ENCODE results near the gene NR2F1.

Gene NR2F1

DNA sequence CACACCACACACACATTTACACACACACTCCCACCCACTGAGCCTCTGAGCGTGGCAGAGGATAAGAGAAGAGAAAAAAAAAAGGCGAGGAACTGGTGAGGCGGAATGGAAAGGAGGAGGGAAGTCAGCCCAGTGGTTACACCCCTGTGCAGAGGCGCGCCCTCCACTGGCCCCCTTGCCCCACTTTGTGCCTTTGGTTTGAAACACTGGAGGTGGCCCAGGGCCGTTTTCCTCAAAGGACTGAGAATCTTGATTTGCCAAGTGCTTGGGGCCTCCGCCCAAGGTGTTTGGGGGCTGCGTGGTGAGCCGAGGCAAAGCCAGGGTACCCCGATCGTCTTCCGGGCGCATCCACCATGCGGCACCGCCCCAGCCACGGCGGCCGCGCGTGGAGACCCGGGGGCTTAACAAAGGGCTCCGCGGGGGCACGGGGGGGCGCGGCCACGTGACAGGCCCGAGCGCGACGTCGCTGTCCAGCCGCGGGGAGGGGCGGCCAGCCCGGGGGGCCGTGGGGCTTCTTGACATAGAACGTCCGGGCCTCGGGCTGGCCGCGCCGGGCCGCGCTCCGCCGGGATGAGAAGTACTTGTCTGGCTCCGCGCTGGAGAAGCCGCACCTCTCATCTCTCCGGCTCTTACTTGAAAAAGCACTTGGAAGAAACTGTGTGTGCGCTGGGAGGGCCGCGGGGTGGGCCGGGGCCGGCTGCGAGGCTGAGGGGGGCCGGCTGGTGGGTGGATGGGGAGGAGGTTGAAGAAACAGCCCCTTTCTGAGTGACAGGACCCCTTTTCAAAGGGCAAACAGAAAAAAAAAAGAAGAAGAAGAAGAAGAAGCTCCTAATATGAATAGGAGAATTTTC lies 21.0 kb downstream of the NR2F1 start:
- no peak overlapping the region for H3K27ac ChIP-seq
- TF ChIP-seq ZFX (IDR thresholded peaks at IDR 0.05; ENCODE audit: borderline replicate concordance), result no peak
- TF ChIP-seq, protein P1, sequence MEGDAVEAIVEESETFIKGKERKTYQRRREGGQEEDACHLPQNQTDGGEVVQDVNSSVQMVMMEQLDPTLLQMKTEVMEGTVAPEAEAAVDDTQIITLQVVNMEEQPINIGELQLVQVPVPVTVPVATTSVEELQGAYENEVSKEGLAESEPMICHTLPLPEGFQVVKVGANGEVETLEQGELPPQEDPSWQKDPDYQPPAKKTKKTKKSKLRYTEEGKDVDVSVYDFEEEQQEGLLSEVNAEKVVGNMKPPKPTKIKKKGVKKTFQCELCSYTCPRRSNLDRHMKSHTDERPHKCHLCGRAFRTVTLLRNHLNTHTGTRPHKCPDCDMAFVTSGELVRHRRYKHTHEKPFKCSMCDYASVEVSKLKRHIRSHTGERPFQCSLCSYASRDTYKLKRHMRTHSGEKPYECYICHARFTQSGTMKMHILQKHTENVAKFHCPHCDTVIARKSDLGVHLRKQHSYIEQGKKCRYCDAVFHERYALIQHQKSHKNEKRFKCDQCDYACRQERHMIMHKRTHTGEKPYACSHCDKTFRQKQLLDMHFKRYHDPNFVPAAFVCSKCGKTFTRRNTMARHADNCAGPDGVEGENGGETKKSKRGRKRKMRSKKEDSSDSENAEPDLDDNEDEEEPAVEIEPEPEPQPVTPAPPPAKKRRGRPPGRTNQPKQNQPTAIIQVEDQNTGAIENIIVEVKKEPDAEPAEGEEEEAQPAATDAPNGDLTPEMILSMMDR (IDR thresholded peaks at IDR 0.05), result no peak

DNA sequence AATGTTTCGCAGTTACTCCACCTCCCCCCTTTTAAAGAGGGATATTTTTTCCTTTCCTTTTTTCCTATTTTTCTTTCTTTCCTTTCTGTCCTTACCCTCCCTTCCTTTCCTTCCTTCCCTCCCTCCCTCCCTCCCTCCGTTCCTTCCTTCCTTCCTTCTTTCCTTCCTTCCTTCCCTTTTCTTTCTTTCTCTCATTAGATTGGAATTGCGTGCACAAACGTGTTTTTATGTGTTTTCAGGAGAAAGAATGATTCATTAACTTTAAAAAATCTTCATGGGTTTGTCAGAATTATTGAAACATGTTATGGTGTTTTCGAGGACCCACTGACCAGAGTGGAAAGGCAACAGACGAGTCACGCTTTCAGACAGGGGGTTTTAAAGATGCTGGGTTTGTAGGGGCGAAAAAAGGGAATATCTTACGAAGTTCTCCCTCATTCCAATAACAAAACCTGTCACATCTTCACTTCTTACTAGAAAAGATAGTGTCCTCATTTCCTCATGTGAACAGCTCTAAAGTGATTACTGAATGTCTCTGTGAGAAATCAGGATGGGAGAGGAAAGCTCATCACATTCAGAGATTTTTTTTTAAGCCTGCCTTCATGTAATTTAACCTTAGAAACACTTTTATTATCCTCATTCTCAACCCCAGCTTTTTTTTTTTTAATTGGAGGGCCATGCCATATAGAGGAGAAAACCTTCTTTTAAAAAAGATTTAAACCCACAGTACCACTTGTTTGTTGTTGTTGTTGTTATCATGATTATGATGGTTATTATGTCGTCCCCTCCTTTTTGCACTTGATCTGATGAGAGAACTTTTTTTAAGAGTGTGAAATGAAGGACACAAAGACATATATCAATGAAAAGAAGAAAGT lies 21.9 kb downstream of the NR2F1 start:
- H3K27ac ChIP-seq, result no peak overlapping the region
- no peak for TF ChIP-seq ZFX (IDR thresholded peaks at IDR 0.05; ENCODE audit: borderline replicate concordance)
- TF ChIP-seq, protein P1 (IDR thresholded peaks at IDR 0.05), result no peak

DNA sequence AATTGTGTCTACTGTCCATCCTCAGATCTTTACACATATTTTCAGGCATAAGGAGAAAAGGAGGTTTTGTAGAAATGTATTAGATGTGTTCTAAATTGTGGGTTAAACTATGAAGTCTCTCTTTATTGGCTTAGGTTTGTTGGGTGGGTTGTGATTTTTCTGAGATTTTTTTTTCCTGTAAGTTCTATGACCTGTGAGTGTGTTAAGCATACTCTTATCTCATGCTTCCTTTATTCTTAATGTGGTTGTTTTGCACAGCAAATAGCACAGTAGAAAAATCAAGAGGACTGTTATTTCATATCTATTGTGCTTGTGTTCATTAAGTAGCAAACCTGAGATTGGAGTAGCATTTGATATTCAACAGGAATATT lies 23.3 kb downstream of the NR2F1 start:
- H3K27ac ChIP-seq, result no peak overlapping the region
- TF ChIP-seq, protein P1 (IDR thresholded peaks at IDR 0.05), result no peak
- TF ChIP-seq ZFX (IDR thresholded peaks at IDR 0.05; ENCODE audit: borderline replicate concordance), result no peak

DNA sequence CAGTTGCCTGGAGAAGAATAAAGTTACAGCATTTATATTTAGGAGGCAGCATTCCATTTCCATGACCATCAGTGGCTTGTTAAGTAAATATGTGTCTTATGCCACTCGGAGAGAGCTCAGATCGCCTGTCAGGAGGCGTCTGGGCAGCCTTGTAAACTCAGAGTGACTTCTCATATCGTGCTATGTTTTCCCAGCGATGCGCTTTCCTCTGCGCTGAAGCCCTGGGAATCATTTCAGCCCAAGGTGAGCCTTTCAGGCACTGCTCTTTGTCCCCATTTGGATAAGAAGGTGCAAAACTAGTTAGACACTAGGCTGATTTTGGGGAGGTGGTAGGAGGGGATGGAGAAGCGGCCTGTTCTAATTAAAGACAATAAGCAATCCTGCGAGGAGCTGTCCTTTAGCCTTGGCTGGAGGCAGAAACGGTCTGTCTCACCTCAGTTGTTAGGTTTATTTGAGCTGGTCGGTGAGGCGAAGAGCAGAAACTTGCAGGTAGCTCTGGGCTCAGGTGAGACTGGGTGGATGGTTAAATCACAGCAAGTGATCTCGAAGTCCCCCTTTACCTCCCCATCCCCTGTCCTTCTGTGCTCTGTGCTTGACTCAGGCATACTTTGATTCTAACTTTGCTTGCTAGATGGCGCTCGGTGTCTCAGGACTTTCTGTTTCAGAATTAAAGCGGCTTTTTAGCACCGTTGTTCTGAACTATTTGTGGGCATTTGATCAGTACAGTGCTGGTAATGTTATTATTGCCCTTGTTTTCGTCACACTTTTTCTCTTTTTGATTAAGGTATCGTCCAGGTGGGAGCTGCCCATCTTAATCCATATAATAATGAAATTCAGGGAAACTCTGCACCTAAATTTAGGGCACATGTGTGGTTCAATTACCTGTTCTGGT lies 24.6 kb downstream of the NR2F1 start:
- no peak overlapping the region for H3K27ac ChIP-seq
- no peak for TF ChIP-seq ZFX (IDR thresholded peaks at IDR 0.05; ENCODE audit: borderline replicate concordance)
- TF ChIP-seq, protein P1 (IDR thresholded peaks at IDR 0.05), result peak; percentile 81

DNA sequence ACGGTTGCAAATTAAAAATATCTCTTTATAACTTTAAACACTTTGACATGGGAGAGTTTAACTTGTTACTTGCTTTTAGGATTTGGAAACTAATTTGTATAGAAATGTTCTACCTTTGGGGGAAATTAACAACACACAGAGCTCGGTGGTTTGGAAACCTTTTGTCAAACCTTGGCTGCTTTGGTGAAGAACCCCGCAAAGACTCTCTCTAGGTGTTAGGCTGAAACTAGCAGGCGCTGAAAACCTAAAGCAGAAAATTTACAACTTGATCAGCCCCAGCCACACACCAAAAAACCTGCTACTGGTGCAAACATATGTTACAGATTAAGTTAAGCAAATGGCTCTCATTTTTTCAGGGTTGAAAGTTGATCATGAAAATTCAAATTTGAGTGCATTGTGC lies 25.8 kb downstream of the NR2F1 start:
- no peak overlapping the region for H3K27ac ChIP-seq
- TF ChIP-seq ZFX (IDR thresholded peaks at IDR 0.05; ENCODE audit: borderline replicate concordance), result no peak
- TF ChIP-seq, protein P1 (IDR thresholded peaks at IDR 0.05), result no peak

DNA sequence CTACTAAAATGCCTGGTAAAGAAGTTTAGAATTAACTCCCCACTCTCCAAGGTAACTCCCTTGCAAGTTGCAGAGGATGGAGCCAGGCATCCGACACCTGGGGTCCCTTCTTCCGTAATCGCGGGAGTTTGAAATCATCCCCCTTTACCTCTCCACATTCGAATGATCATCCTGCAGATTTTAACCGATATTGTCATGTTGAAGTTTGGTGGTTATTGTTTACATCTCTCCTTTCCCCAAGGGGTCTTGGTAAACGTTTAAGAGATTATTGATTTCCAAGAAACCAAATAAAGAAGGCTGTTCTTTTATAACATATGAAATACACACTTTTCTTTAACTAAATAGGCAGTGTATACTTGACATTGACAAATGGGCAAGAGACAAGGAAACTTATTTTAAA lies 26.7 kb downstream of the NR2F1 start:
- no peak overlapping the region for H3K27ac ChIP-seq
- TF ChIP-seq, protein P1 (IDR thresholded peaks at IDR 0.05), result no peak
- TF ChIP-seq ZFX (IDR thresholded peaks at IDR 0.05; ENCODE audit: borderline replicate concordance), result no peak

All from 22Rv1 (cell line).